Stimulated activated CD4-positive, alpha-beta T cell treated with anti-CD3 and anti-CD28 coated beads, Interleukin-4, amount 100 ng/mL, for 4 hours (primary cell): ENCODE results near the gene DECR2.
"Not testable (repeated sequence)": the region's sequence is repeated elsewhere in the genome, so short reads cannot be mapped to it uniquely, and the experiment has no call there.

Experiments
- DNase-seq, 2 experiments: peaks; one replicate each; pipeline ENCODE4 v3.0.0-alpha.2; 2020

Gene DECR2

DNA sequence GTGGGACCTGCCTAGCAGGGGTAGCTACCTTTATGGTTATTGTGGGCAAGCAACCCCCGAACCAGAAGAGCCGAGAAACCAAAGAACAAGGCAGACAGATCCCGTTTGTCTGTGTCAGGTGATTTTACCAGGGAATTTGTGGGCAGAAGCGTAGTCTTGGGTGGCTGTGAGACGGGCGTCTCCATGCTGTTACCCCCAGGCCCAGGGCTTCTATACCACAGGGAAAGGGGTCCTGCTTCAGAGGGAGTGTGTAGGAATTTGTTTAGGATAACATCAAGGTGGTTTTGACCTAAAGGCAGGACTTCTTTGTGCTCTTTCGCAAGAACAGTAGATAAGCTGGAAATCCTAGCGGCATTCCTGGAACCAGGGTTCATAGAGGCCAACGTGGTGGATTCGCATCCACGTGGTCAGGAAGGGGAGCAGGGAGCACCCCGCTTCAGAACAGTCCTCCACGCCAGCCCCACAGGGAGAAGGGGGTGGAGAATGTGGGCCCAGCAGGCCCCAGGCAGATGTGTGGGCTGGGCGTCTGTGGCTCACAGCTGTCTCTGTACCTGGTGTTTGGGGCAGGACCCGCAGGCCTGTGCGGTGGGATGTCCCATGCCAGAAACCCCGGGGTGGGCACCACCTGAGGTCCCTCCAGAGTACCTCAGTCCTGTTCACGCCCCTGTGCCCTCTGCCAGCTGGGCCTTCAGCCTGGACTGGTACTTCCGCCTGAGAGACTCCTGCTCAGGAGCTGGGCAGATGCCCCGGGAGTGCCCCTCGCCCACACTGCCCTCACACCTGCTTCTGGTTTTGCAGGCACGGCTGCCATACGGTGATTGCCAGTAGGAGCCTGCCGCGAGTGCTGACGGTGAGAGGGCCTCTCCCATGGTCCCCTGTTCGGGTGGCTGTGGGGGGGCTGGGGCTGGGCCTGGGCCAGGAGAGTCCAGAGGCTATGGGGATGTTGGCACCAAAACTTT lies 4.1 kb downstream of the DECR2 start:
- DNase-seq = no peak

GRCh38 chr16:407253-407652 lies 5.6 kb downstream of the DECR2 start:
- no peak for DNase-seq

DNA sequence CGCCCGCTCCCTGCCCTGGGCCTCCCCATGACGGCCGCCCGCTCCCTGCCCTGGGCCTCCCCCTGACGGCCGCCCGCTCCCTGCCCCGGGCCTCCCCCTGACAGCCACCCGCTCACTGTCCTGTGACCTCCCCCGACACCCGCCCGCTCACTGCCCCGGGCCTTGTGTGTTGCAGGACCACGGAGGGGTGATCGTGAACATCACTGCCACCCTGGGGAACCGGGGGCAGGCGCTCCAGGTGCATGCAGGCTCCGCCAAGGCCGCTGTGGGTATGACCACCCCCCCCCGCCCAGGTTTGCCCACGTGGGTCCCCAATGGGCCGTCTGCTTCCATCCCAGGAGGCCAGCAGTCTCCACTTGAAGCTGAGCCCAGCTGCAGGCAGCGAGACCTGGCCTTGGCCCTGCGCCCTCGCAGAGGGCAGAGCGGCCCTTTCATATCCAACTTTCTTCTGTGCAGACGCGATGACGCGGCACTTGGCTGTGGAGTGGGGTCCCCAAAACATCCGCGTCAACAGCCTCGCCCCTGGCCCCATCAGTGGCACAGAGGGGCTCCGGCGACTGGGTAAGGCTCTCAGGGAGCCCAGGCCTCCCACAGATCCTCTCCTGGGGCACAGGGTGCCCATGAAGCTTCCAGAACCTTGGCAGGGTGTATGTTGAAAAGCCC lies 9.0 kb downstream of the DECR2 start:
- DNase-seq = no peak

DNA sequence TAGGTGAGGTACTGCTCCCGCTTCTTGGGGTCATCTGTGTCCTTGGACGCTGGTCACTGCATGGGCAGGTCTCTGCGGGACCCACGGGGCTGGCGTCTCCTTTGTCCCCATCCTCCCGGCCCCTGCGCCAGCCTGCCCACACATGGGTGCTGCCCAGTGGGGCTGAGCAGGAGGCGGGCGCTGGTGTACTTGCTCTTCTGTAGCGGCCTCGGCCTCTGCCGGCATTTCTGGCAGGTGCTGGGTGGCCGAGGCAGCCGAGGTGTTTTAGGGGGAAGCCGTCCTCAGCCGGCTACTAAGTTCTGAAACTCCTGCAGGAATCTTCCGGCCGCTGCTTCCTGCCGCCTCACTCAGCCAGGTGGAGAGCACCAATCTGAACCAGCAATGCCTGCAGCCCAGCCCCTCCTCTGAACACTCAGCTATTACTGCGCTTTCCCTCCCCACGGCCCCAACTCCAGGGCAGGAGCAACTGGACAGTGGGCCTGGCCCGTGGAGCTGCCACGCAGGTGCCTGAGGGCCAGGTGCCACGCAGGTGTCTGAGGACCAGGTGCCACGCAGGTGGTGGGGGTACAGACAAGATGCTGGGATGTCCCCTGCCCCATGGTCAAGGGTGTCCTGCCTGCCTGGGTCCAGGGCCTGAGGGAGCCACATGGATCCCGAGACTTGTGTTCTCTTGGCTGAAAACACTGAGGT lies 10.0 kb downstream of the DECR2 start:
- no peak for DNase-seq

DNA sequence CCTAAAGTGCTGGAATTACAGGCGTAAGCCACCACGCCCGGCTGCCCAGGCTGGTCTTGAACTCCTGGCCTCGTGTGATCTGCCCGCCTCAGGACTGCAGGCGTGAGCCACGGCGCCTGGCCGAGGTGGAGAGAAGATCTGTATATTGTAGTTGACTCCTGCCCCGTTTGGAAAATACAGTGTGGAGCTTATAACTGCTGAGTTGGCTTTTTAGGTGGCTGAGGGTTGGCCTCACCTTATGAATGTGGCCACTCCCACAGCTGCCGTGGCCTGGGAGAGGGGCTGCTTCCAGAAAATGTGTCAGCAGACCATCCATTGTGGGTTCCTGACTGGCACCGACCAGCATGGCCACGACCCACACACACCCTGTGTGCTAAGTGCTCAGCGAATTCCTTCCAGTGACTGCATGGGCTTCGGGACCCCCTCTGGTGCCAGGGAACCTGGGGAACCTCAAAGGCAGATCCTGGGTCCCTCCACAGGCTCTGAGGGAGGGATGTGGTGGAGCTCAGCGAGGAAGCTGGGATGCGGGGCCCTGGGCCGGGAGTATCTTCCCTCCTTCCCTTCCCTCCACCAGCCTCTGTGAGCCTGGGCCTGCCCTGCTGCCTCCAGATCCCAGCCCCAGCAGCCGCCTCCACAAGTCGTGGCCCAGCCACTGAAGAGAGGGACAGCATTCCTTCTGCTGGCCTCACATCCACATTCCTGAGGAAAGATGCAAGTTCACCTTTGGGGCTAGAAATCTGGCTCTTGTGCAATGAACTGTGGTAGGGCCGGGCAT lies 12.9 kb downstream of the DECR2 start:
- no peak for DNase-seq

GRCh38 chr16:415170-415498 lies 13.4 kb downstream of the DECR2 start:
- DNase-seq = not testable (repeated sequence)

GRCh38 chr16:422179-422578 lies 20.5 kb downstream of the DECR2 start:
- DNase-seq = not testable (repeated sequence)

- DNase-seq = no peak
These were observed 22.4 kb downstream of the DECR2 start for GRCh38 chr16:424033-424622.

DNA sequence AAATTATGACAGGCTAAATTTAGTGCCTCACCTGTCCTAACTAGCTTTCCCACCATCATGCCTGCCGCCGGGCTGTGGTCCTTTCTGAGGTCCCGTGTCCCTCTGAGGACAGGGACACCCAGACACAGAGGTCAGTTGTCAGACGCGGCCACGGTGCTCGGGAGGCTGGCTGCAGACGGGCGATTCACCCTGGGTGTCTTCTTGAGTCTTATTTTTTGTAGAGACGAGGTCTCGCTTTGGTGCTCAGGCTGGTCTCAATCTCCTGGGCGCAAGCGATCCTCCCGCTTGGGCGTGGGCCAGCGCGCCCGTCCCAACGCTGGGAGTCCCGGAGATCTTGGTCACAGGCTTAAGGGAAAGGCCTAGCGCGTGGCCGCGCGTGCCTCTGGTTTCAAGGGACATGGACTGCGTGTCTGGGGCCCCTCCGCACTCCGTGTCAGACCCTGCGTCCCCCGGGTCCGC lies 23.0 kb downstream of the DECR2 start:
- no peak for DNase-seq

DNA sequence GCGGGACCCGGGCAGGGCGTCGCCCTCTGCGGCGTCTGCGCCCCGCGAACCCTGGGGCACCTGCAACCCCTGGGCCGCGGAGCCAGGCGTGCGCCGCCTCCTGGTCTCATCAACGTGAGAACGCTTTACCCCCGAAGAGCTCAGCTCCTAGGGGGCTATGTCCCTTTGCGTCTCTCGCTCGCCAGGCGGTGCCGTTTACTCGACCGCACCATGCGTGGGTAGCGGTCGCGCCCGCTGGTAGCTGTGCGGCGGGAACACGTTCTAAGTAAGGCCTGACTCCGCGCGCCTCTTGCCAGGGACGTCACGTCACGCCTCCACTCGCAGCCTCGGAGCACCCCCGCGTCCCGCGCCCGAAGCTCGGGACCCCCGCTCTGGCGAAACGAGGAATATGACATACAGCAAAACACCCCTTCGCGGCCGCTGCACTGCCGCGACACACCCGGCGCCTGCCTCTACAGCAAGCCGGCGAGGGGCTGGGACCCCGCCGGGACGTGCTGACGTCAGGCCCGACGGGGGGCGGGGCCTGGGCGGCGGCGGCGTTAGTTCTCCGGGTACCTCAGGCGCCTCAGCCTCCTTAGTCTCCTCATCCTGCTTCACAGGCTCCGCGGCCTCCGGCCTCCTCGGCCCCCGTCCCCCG lies 23.5 kb downstream of the DECR2 start, which contains the start of gene RAB11FIP3:
RAB11FIP3 (plus strand) TSS at position 568 of the 637 bp plus-strand sequence. CDS start 358 bp downstream, outside the sequence.
- DNase-seq = peak; percentile 83 to 88

- peak in 1 of 2 experiments; percentile 49 for DNase-seq
These were observed 24.0 kb downstream of the DECR2 start for GRCh38 chr16:425740-426114.

DNA sequence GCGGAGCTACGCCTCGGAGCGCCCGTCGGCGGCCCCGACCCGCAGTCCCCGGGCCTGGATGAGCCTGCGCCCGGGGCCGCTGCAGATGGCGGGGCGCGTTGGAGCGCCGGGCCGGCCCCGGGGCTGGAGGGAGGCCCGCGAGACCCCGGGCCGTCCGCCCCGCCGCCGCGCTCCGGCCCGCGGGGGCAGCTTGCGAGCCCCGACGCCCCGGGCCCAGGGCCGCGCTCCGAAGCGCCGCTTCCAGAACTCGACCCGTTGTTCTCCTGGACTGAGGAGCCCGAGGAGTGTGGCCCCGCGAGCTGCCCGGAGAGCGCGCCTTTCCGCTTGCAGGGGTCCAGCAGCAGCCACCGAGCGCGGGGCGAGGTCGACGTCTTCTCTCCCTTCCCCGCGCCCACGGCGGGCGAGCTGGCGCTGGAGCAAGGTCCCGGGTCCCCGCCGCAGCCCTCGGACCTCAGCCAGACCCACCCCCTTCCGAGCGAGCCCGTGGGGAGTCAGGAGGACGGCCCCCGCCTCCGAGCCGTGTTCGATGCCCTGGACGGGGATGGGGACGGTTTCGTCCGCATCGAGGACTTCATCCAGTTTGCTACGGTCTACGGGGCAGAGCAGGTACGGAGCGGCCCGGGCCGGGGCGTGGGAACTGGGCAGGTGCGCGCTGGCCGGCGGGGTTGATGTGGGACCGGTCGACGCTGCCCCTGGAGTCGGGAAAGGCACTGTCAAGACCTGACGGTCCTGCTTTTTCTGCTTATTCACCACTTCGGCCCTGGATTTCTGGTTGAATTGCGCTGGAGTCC lies 24.6 kb downstream of the DECR2 start:
- no peak for DNase-seq

GRCh38 chr16:426906-427249 lies 25.2 kb downstream of the DECR2 start:
- DNase-seq = no peak

- no peak for DNase-seq
These were observed 25.6 kb downstream of the DECR2 start for GRCh38 chr16:427250-427649.

DNA sequence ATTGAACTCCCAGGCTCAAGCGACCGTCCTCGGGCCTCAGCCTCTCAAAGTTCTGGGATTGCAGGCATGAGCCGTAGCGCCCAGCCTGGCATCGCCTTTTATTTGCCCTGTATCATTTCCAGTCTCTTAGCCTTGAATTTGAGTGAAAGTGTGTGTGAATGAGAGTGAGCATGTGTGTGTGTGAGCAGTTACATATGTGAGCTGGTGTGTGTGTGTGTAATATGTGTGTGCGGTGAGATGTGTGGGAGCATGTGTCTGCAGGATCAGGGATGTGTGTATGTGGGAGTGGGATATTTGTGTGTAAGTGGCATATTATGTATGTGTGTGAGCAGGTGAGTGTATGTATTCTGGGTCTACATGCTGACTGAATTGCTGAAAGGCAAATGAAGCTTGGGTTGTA lies 29.2 kb downstream of the DECR2 start:
- no peak for DNase-seq

GRCh38 chr16:440627-441026 lies 38.9 kb downstream of the DECR2 start:
- DNase-seq = no peak

DNA sequence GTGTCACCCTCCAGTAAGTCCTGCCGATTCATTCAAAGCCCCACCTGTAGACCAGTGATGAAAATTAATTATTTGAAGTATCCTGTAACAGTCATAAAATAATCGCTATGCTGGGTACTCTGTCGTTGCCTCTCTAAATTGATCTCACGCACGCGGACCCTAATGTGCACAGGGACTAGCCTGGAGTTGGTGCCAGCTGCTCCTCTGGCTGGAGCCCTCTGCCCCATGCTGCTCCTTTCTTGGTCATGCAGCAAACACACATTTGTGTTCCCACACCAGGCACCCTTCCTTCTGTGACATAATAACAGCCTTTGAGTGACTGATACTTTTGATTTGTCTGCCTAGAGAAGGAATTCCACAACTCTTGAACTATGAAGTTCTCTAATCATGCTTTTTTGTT lies 39.8 kb downstream of the DECR2 start:
- DNase-seq = no peak

- no peak for DNase-seq
These were observed 41.3 kb downstream of the DECR2 start for GRCh38 chr16:442976-443375.

GRCh38 chr16:444027-444426 lies 42.3 kb downstream of the DECR2 start:
- DNase-seq = no peak

GRCh38 chr16:445566-445965 lies 43.9 kb downstream of the DECR2 start:
- DNase-seq = no peak

DNA sequence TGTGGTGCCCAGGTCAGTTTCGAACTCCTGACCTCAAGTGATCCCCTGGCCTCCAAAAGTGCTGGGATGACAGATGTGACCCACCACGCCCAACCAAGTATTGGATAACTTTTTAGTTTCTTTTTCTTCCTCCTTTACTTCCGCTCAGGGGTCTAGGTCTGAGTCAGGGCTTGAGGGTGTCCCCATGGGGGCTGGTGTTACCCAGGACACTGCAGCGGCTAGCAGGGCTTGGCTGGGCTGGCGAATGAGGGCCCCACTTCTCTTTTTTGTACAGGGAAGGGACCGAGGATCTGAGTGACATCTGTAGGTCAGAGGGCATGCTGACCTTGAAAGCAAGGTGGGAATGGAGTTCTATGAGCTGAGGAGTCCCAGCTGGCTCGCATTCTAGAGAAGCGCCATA lies 48.7 kb downstream of the DECR2 start:
- DNase-seq = no peak
